Activated naive CD8-positive, alpha-beta T cell treated with anti-CD3 and anti-CD28 coated beads, Interleukin-2, amount 50 U/mL, for 24 hours (primary cell): Measurements from ENCODE around the gene TRIP12.
"Not testable (repeated sequence)": the region's sequence is repeated elsewhere in the genome, so short reads cannot be mapped to it uniquely, and the experiment has no call there.

ENCODE experiments used
- ATAC-seq: fragments of 150-1000 bp; cut with Tn5 transposase; one replicate; pipeline ENCODE4 v1.10.0; 2021
- DNase-seq: peaks from one replicate; pipeline ENCODE4 v3.0.0; 2021
- H3K27ac Mint-ChIP-seq: one replicate; pipeline ENCODE4 v1.8.0; 2021; ENCODE audit warnings: mild to moderate bottlenecking, mixed read lengths
- H3K27me3 Mint-ChIP-seq: one replicate; pipeline ENCODE4 v1.8.0; 2021; ENCODE audit warnings: mixed read lengths
- H3K36me3 Mint-ChIP-seq: one replicate; pipeline ENCODE4 v1.8.0; 2021; ENCODE audit warnings: low read depth, mixed read lengths
- H3K4me1 Mint-ChIP-seq: one replicate; pipeline ENCODE4 v1.8.0; 2021; ENCODE audit warnings: mixed read lengths
- H3K4me3 Mint-ChIP-seq: one replicate; pipeline ENCODE4 v1.8.0; 2021; ENCODE audit warnings: mild to moderate bottlenecking, moderate library complexity, mixed read lengths
- H3K9me3 Mint-ChIP-seq: one replicate; pipeline ENCODE4 v1.8.0; 2021; ENCODE audit warnings: mixed read lengths

Gene TRIP12

GRCh38 chr2:229903037-229903436, 18.8 kb downstream of the TRIP12 start:
- peaks cover 44% of the 10 kb centered on the region for H3K4me1 Mint-ChIP-seq
- H3K9me3 Mint-ChIP-seq, result no peaks in the 10 kb centered on the region
- no peak overlapping the region for H3K4me3 Mint-ChIP-seq
- peaks cover 30% of the 10 kb centered on the region for H3K36me3 Mint-ChIP-seq
- ATAC-seq, result no peak
- no peaks in the 10 kb centered on the region for H3K27me3 Mint-ChIP-seq
- DNase-seq, result no peak
- no peak overlapping the region for H3K27ac Mint-ChIP-seq

- peaks cover 27% of the 10 kb centered on the region for H3K36me3 Mint-ChIP-seq
- DNase-seq (no peak), ATAC-seq (no peak)
- no peak overlapping the region for H3K27ac Mint-ChIP-seq
- no peaks in the 10 kb centered on the region for H3K9me3 Mint-ChIP-seq
- H3K4me1 Mint-ChIP-seq, result peaks cover 47% of the 10 kb centered on the region
- no peaks in the 10 kb centered on the region for H3K27me3 Mint-ChIP-seq
- H3K4me3 Mint-ChIP-seq, result no peak overlapping the region
These were observed 20.0 kb downstream of the TRIP12 start for GRCh38 chr2:229901819-229902218.

GRCh38 chr2:229900514-229900913, 21.3 kb downstream of the TRIP12 start:
- H3K27me3 Mint-ChIP-seq, H3K4me3 Mint-ChIP-seq, ATAC-seq, H3K27ac Mint-ChIP-seq, DNase-seq, H3K9me3 Mint-ChIP-seq: not testable (repeated sequence)
- peaks cover 27% of the 10 kb centered on the region for H3K36me3 Mint-ChIP-seq
- peaks cover 49% of the 10 kb centered on the region for H3K4me1 Mint-ChIP-seq

GRCh38 chr2:229900012-229900411, 21.8 kb downstream of the TRIP12 start:
- Mint-ChIP-seq H3K4me3 (no peak overlapping the region), H3K27ac (no peak overlapping the region), H3K4me1 (peaks cover 50% of the 10 kb centered on the region), H3K27me3 (no peaks in the 10 kb centered on the region), H3K9me3 (no peaks in the 10 kb centered on the region), H3K36me3 (peaks cover 25% of the 10 kb centered on the region)
- ATAC-seq (no peak), DNase-seq (no peak)

- Mint-ChIP-seq H3K4me3 (no peak overlapping the region), H3K36me3 (peaks cover 25% of the 10 kb centered on the region), H3K27ac (no peak overlapping the region), H3K27me3 (no peaks in the 10 kb centered on the region), H3K9me3 (no peaks in the 10 kb centered on the region), H3K4me1 (peaks cover 50% of the 10 kb centered on the region)
- DNase-seq, result no peak
- no peak for ATAC-seq
These were observed 22.2 kb downstream of the TRIP12 start for GRCh38 chr2:229899604-229900003.

GRCh38 chr2:229896857-229897256, 25.0 kb downstream of the TRIP12 start:
- Mint-ChIP-seq H3K4me1 (peaks cover 52% of the 10 kb centered on the region), H3K27ac (no peak overlapping the region), H3K36me3 (peaks cover 15% of the 10 kb centered on the region), H3K27me3 (no peaks in the 10 kb centered on the region), H3K4me3 (no peak overlapping the region), H3K9me3 (no peaks in the 10 kb centered on the region)
- DNase-seq (no peak), ATAC-seq (no peak)

- H3K36me3 Mint-ChIP-seq, result peaks cover 18% of the 10 kb centered on the region
- peaks cover 39% of the 10 kb centered on the region for H3K4me1 Mint-ChIP-seq
- no peaks in the 10 kb centered on the region for H3K9me3 Mint-ChIP-seq
- no peak for DNase-seq
- ATAC-seq, result no peak
- no peaks in the 10 kb centered on the region for H3K27me3 Mint-ChIP-seq
- no peak overlapping the region for H3K27ac Mint-ChIP-seq
- no peak overlapping the region for H3K4me3 Mint-ChIP-seq
These were observed 32.8 kb downstream of the TRIP12 start for GRCh38 chr2:229889023-229889422.

- no peaks in the 10 kb centered on the region for H3K9me3 Mint-ChIP-seq
- DNase-seq (no peak), ATAC-seq (no peak)
- H3K27ac Mint-ChIP-seq, result no peak overlapping the region
- H3K4me3 Mint-ChIP-seq, result no peak overlapping the region
- peaks cover 12% of the 10 kb centered on the region for H3K36me3 Mint-ChIP-seq
- H3K27me3 Mint-ChIP-seq, result no peaks in the 10 kb centered on the region
- H3K4me1 Mint-ChIP-seq, result peaks cover 38% of the 10 kb centered on the region
These were observed 33.8 kb downstream of the TRIP12 start for GRCh38 chr2:229888031-229888430.

GRCh38 chr2:229887441-229887840, 34.4 kb downstream of the TRIP12 start:
- Mint-ChIP-seq H3K27ac (no peak overlapping the region), H3K4me3 (no peak overlapping the region), H3K9me3 (no peaks in the 10 kb centered on the region), H3K27me3 (no peaks in the 10 kb centered on the region), H3K4me1 (peaks cover 41% of the 10 kb centered on the region), H3K36me3 (peaks cover 12% of the 10 kb centered on the region)
- ATAC-seq, result no peak
- DNase-seq, result no peak

- no peaks in the 10 kb centered on the region for H3K27me3 Mint-ChIP-seq
- DNase-seq (no peak), ATAC-seq (no peak)
- H3K27ac Mint-ChIP-seq, result no peak overlapping the region
- H3K4me1 Mint-ChIP-seq, result peaks cover 40% of the 10 kb centered on the region
- peaks cover 14% of the 10 kb centered on the region for H3K36me3 Mint-ChIP-seq
- no peaks in the 10 kb centered on the region for H3K9me3 Mint-ChIP-seq
- no peak overlapping the region for H3K4me3 Mint-ChIP-seq
These were observed 36.8 kb downstream of the TRIP12 start for GRCh38 chr2:229884775-229885699.

GRCh38 chr2:229882583-229882982, 39.2 kb downstream of the TRIP12 start:
- H3K36me3 Mint-ChIP-seq, result peaks cover 22% of the 10 kb centered on the region
- peaks cover 30% of the 10 kb centered on the region for H3K4me1 Mint-ChIP-seq
- H3K27me3 Mint-ChIP-seq, result no peaks in the 10 kb centered on the region

GRCh38 chr2:229880892-229881586, 40.8 kb downstream of the TRIP12 start:
- DNase-seq (no peak), ATAC-seq (no peak)
- no peaks in the 10 kb centered on the region for H3K9me3 Mint-ChIP-seq
- no peak overlapping the region for H3K4me3 Mint-ChIP-seq
- no peak overlapping the region for H3K27ac Mint-ChIP-seq
- H3K4me1 Mint-ChIP-seq, result peaks cover 22% of the 10 kb centered on the region
- H3K27me3 Mint-ChIP-seq, result no peaks in the 10 kb centered on the region
- peaks cover 26% of the 10 kb centered on the region for H3K36me3 Mint-ChIP-seq

More at GRCh38 chr2:229882583-229882982, 39.2 kb downstream of the TRIP12 start:
- H3K9me3 Mint-ChIP-seq, result no peaks in the 10 kb centered on the region
- ATAC-seq, result no peak
- no peak for DNase-seq
- no peak overlapping the region for H3K27ac Mint-ChIP-seq
- no peak overlapping the region for H3K4me3 Mint-ChIP-seq

GRCh38 chr2:229879191-229879950, 42.4 kb downstream of the TRIP12 start:
- Mint-ChIP-seq H3K4me1 (peaks cover 12% of the 10 kb centered on the region), H3K4me3 (no peak overlapping the region), H3K9me3 (no peaks in the 10 kb centered on the region), H3K36me3 (peaks cover 29% of the 10 kb centered on the region), H3K27ac (no peak overlapping the region), H3K27me3 (no peaks in the 10 kb centered on the region)
- no peak for DNase-seq
- no peak for ATAC-seq

GRCh38 chr2:229875549-229875948, 46.3 kb downstream of the TRIP12 start:
- H3K27me3 Mint-ChIP-seq, result no peaks in the 10 kb centered on the region
- H3K4me1 Mint-ChIP-seq, result peaks cover 19% of the 10 kb centered on the region
- peaks cover 48% of the 10 kb centered on the region for H3K36me3 Mint-ChIP-seq
- no peaks in the 10 kb centered on the region for H3K9me3 Mint-ChIP-seq
- ATAC-seq (no peak), DNase-seq (no peak)
- H3K4me3 Mint-ChIP-seq, result no peak overlapping the region
- H3K27ac Mint-ChIP-seq, result no peak overlapping the region
